Astrocyte (in vitro differentiated cells and primary cell): ENCODE measurements around the gene ARHGAP32. TPM values are rescaled to one million over a fixed set of nuclear protein-coding genes. Genes with fewer than 3 reads are reported as not detected.

Experiments
- DNase-seq: peaks from one replicate; pipeline ENCODE4 v3.0.0-alpha.2; 2010; ENCODE audit warnings: low read depth
- FAIRE-seq: peaks from 2 replicates; lab custom pipeline; 2011; peaks lifted over from hg19 to GRCh38; lab: Jason Lieb, UNC
- H2AFZ ChIP-seq: 2 replicates; pipeline ENCODE4 v1.6.0; 2012; ENCODE audit warnings: low read depth, low read length, inconsistent platforms
- H3K27ac ChIP-seq: 2 replicates; pipeline ENCODE4 v1.5.1; 2011; ENCODE audit warnings: low read depth, low read length, inconsistent platforms
- H3K27me3 ChIP-seq: 2 replicates; pipeline ENCODE4 v1.6.0; 2011; ENCODE audit warnings: low read length, inconsistent platforms; ENCODE audit not compliant: insufficient read depth
- H3K36me3 ChIP-seq: 2 replicates; pipeline ENCODE4 v1.5.1; 2011; ENCODE audit warnings: low read length, inconsistent platforms; ENCODE audit not compliant: insufficient read depth
- H3K4me1 ChIP-seq: 2 replicates; pipeline ENCODE4 v1.5.1; 2011; ENCODE audit warnings: low read length, inconsistent platforms; ENCODE audit not compliant: insufficient read depth
- H3K4me2 ChIP-seq: 2 replicates; pipeline ENCODE4 v1.6.0; 2012; ENCODE audit warnings: low read length, inconsistent platforms
- H3K4me3 ChIP-seq: 2 replicates; pipeline ENCODE4 v1.5.1; 2011; ENCODE audit warnings: low read depth, mild to moderate bottlenecking, low read length, inconsistent platforms; ENCODE audit not compliant: insufficient read depth
- H3K79me2 ChIP-seq: 2 replicates; pipeline ENCODE4 v1.6.0; 2012; ENCODE audit warnings: mild to moderate bottlenecking, low read length, inconsistent platforms; ENCODE audit not compliant: insufficient read depth
- H3K9ac ChIP-seq: 2 replicates; pipeline ENCODE4 v1.6.0; 2012; ENCODE audit warnings: mild to moderate bottlenecking, low read length, inconsistent platforms
- H3K9me3 ChIP-seq: 2 replicates; pipeline ENCODE4 v1.5.1; 2012; ENCODE audit warnings: low read depth, mild to moderate bottlenecking, low read length, inconsistent platforms; ENCODE audit not compliant: insufficient read depth
- H4K20me1 ChIP-seq: 2 replicates; pipeline ENCODE4 v1.6.0; 2012; ENCODE audit warnings: low read length, inconsistent platforms; ENCODE audit not compliant: insufficient read depth
- H3K27ac Mint-ChIP-seq: one replicate; pipeline ENCODE4 v1.8.0; 2021; ENCODE audit warnings: mild to moderate bottlenecking, mixed read lengths; ENCODE audit not compliant: unreplicated experiment
- H3K27me3 Mint-ChIP-seq: one replicate; pipeline ENCODE4 v1.8.0; 2021; ENCODE audit warnings: low read depth, mixed read lengths; ENCODE audit not compliant: unreplicated experiment
- H3K36me3 Mint-ChIP-seq: one replicate; pipeline ENCODE4 v1.8.0; 2021; ENCODE audit warnings: low read depth, mixed read lengths; ENCODE audit not compliant: unreplicated experiment
- H3K4me1 Mint-ChIP-seq: one replicate; pipeline ENCODE4 v1.8.0; 2021; ENCODE audit warnings: low read depth, mixed read lengths; ENCODE audit not compliant: unreplicated experiment
- H3K4me3 Mint-ChIP-seq: one replicate; pipeline ENCODE4 v1.8.0; 2021; ENCODE audit warnings: mild to moderate bottlenecking, moderate library complexity, mixed read lengths; ENCODE audit not compliant: unreplicated experiment
- H3K9me3 Mint-ChIP-seq: one replicate; pipeline ENCODE4 v1.8.0; 2021; ENCODE audit warnings: mild to moderate bottlenecking, mixed read lengths; ENCODE audit not compliant: unreplicated experiment
- CTCF ChIP-seq: IDR thresholded peaks from 2 replicates; pipeline ENCODE4 v1.5.1; 2011; ENCODE audit warnings: low read depth, mild to moderate bottlenecking, inconsistent platforms, low read length, moderate library complexity; ENCODE audit not compliant: insufficient read depth
- EZH2 ChIP-seq: IDR thresholded peaks from 2 replicates; pipeline ENCODE4 v1.6.1; 2012; ENCODE audit warnings: mild to moderate bottlenecking, low read length, inconsistent platforms; ENCODE audit not compliant: insufficient read depth
- total RNA-seq: library from RNA; stranded (reverse); gene quantifications from 2 replicates; pipeline ENCODE4 v1.2.1, GENCODE V29; 2021

Gene ARHGAP32
- total RNA-seq, 1 donor from 2014 or later = 21.6 TPM

- peaks cover 10% of the 10 kb centered on the region for H3K27me3 ChIP-seq
- TF ChIP-seq CTCF = no peak
- TF ChIP-seq EZH2 = no peak
- no peak overlapping the region for H2AFZ ChIP-seq
- no peak overlapping the region for H3K27ac ChIP-seq
- H3K4me3 ChIP-seq = no peak overlapping the region
- H3K36me3 ChIP-seq = no peaks in the 10 kb centered on the region
- no peaks in the 10 kb centered on the region for H4K20me1 ChIP-seq
- no peaks in the 10 kb centered on the region for H3K9me3 ChIP-seq
- FAIRE-seq (no peak), DNase-seq (no peak)
- Mint-ChIP-seq H3K9me3 (peaks cover 4% of the 10 kb centered on the region), H3K4me1 (peaks cover 9% of the 10 kb centered on the region), H3K4me3 (no peak overlapping the region), H3K27me3 (peaks cover 44% of the 10 kb centered on the region), H3K27ac (no peak overlapping the region), H3K36me3 (no peaks in the 10 kb centered on the region)
- no peaks in the 10 kb centered on the region for H3K4me1 ChIP-seq
- H3K9ac ChIP-seq = no peak overlapping the region
- H3K79me2 ChIP-seq = no peaks in the 10 kb centered on the region
- no peak overlapping the region for H3K4me2 ChIP-seq
These were observed 249.9 kb downstream of the ARHGAP32 start for GRCh38 chr11:128942272-128942612.

GRCh38 chr11:128941573-128942271, 250.4 kb downstream of the ARHGAP32 start:
- Histone ChIP-seq H3K4me3 (no peak overlapping the region), H3K4me1 (no peaks in the 10 kb centered on the region), H3K9me3 (no peaks in the 10 kb centered on the region), H4K20me1 (no peaks in the 10 kb centered on the region), H3K27ac (no peak overlapping the region), H3K4me2 (no peak overlapping the region), H3K27me3 (peaks cover 10% of the 10 kb centered on the region), H3K9ac (no peak overlapping the region), H2AFZ (no peak overlapping the region), H3K36me3 (no peaks in the 10 kb centered on the region), H3K79me2 (no peaks in the 10 kb centered on the region)
- Mint-ChIP-seq H3K4me3 (no peak overlapping the region), H3K4me1 (peaks cover 9% of the 10 kb centered on the region), H3K36me3 (no peaks in the 10 kb centered on the region), H3K27me3 (peaks cover 44% of the 10 kb centered on the region), H3K9me3 (peaks cover 4% of the 10 kb centered on the region), H3K27ac (no peak overlapping the region)
- TF ChIP-seq EZH2 (no peak), CTCF (no peak)
- FAIRE-seq (no peak), DNase-seq (no peak)

- Histone ChIP-seq H3K4me1 (no peaks in the 10 kb centered on the region), H3K9me3 (no peaks in the 10 kb centered on the region), H3K27ac (no peak overlapping the region), H3K4me3 (no peak overlapping the region), H4K20me1 (no peaks in the 10 kb centered on the region), H3K79me2 (no peaks in the 10 kb centered on the region), H3K36me3 (no peaks in the 10 kb centered on the region), H3K27me3 (peaks cover 10% of the 10 kb centered on the region), H2AFZ (no peak overlapping the region), H3K4me2 (no peak overlapping the region), H3K9ac (no peak overlapping the region)
- H3K4me3 Mint-ChIP-seq = no peak overlapping the region
- peaks cover 50% of the 10 kb centered on the region for H3K27me3 Mint-ChIP-seq
- H3K9me3 Mint-ChIP-seq = peaks cover 4% of the 10 kb centered on the region
- TF ChIP-seq EZH2 (no peak), CTCF (no peak)
- peaks cover 11% of the 10 kb centered on the region for H3K4me1 Mint-ChIP-seq
- no peak for FAIRE-seq
- H3K27ac Mint-ChIP-seq = no peak overlapping the region
- DNase-seq = no peak
- H3K36me3 Mint-ChIP-seq = no peaks in the 10 kb centered on the region
These were observed 251.0 kb downstream of the ARHGAP32 start for GRCh38 chr11:128941110-128941509.
